Neuronal stem cell (in vitro differentiated cells): ENCODE measurements around the gene ZCCHC24.
A peak's percentile ranks its signal among the peaks of the same experiment; 100 is the strongest.

Experiments
- DNase-seq: peaks from one replicate; pipeline ENCODE4 v3.0.0-alpha.2; 2013; ENCODE audit warnings: low spot score
- H2AFZ ChIP-seq: one replicate; pipeline ENCODE4 v1.6.1; 2013; ENCODE audit warnings: mild to moderate bottlenecking, low read length, inconsistent platforms
- H2AK5ac ChIP-seq: 2 replicates; pipeline ENCODE4 v1.6.1; 2013; ENCODE audit warnings: low read depth, mild to moderate bottlenecking, inconsistent platforms, low read length, moderate library complexity, mixed read lengths
- H2BK120ac ChIP-seq: 2 replicates; pipeline ENCODE4 v1.6.1; 2013; ENCODE audit warnings: low read depth, mild to moderate bottlenecking, inconsistent platforms, low read length, moderate library complexity, mixed read lengths
- H2BK12ac ChIP-seq: one replicate; pipeline ENCODE4 v1.6.1; 2013; ENCODE audit warnings: low read length, inconsistent platforms
- H2BK15ac ChIP-seq: 2 replicates; pipeline ENCODE4 v1.6.1; 2013; ENCODE audit warnings: mild to moderate bottlenecking, low read length, inconsistent platforms, mixed read lengths
- H2BK5ac ChIP-seq: one replicate; pipeline ENCODE4 v1.6.1; 2013; ENCODE audit warnings: inconsistent platforms, mild to moderate bottlenecking, low read length, moderate library complexity
- H3K14ac ChIP-seq: one replicate; pipeline ENCODE4 v1.6.1; 2013; ENCODE audit warnings: low read length, inconsistent platforms
- H3K18ac ChIP-seq: 2 replicates; pipeline ENCODE4 v1.6.1; 2013; ENCODE audit warnings: low read length, inconsistent platforms
- H3K23ac ChIP-seq: 2 replicates; pipeline ENCODE4 v1.6.1; 2013; ENCODE audit warnings: low read depth, mild to moderate bottlenecking, mixed read lengths, low read length, inconsistent platforms; ENCODE audit not compliant: poor library complexity
- H3K27ac ChIP-seq: replicated peaks from 3 replicates; pipeline ENCODE4 v1.5.1; 2013; ENCODE audit warnings: low read length, inconsistent platforms
- H3K27me3 ChIP-seq, 3 experiments: 2 replicates each; pipeline ENCODE4 v1.6.1; 2013; ENCODE audit warnings: low read length in 3 of 3, mild to moderate bottlenecking in 2 of 3, inconsistent platforms in 1 of 3, low read depth in 1 of 3, mixed read lengths in 1 of 3, moderate library complexity in 1 of 3; ENCODE audit not compliant: control insufficient read depth in 3 of 3, insufficient read depth in 3 of 3
- H3K36me3 ChIP-seq, 2 donors: replicated peaks in 1 of 2; 2 replicates each; pipeline ENCODE4 v1.6.1; 2013; ENCODE audit warnings: low read length in 2 of 2; ENCODE audit not compliant: control insufficient read depth in 2 of 2, insufficient read depth in 2 of 2
- H3K4ac ChIP-seq: 2 replicates; pipeline ENCODE4 v1.6.1; 2013; ENCODE audit warnings: inconsistent platforms, mild to moderate bottlenecking, low read length, moderate library complexity
- H3K4me1 ChIP-seq, 2 donors: 1 replicate in 1 of 2; 2 replicates in 1 of 2; pipeline ENCODE4 v1.6.1; 2013; ENCODE audit warnings: low read length in 2 of 2, low read depth in 1 of 2; ENCODE audit not compliant: control insufficient read depth in 2 of 2, insufficient read depth in 1 of 2
- H3K4me2 ChIP-seq: one replicate; pipeline ENCODE4 v1.6.1; 2013; ENCODE audit warnings: mild to moderate bottlenecking, low read length, inconsistent platforms; ENCODE audit not compliant: insufficient read depth, poor library complexity, severe bottlenecking
- H3K4me3 ChIP-seq, 2 donors: 2 replicates each; pipeline ENCODE4 v1.5.1; 2013; ENCODE audit warnings: low read length in 2 of 2, mild to moderate bottlenecking in 2 of 2, inconsistent platforms in 1 of 2, moderate library complexity in 1 of 2
- H3K79me1 ChIP-seq: one replicate; pipeline ENCODE4 v1.6.1; 2013; ENCODE audit warnings: low read depth, mild to moderate bottlenecking, inconsistent platforms, low read length, moderate library complexity
- H3K9ac ChIP-seq: one replicate; pipeline ENCODE4 v1.6.1; 2013; ENCODE audit warnings: mild to moderate bottlenecking, low read depth, low read length, inconsistent platforms; ENCODE audit not compliant: poor library complexity
- H3K9me3 ChIP-seq, 2 donors: replicated peaks in 1 of 2; 2 replicates each; pipeline versions ENCODE3 to v1.6.1; 2013; ENCODE audit warnings: low read length in 2 of 2, mild to moderate bottlenecking in 2 of 2, inconsistent platforms in 1 of 2, low read depth in 1 of 2, mixed read lengths in 1 of 2, moderate library complexity in 1 of 2; ENCODE audit not compliant: control insufficient read depth in 2 of 2, insufficient read depth in 1 of 2
- H4K8ac ChIP-seq: one replicate; pipeline ENCODE4 v1.6.1; 2013; ENCODE audit warnings: low read depth, mild to moderate bottlenecking, inconsistent platforms, low read length, moderate library complexity
- H4K91ac ChIP-seq: one replicate; pipeline ENCODE4 v1.6.1; 2013; ENCODE audit warnings: low read length, low read depth, mild to moderate bottlenecking, inconsistent platforms; ENCODE audit not compliant: poor library complexity
- WGBS, 2 donors: extraction: QIAGEN DNeasy Blood & Tissue Kit; methylation state at CpG; one replicate each; pipeline ENCODE4 v1.1.7; 2013; ENCODE audit warnings: missing lambda C conversion rate in 2 of 2, mixed read lengths in 1 of 2; ENCODE audit not compliant: insufficient read length in 2 of 2, insufficient replicate concordance in 1 of 2; ENCODE audit errors: extremely low coverage in 2 of 2; 5-methylcytosine and 5-hydroxymethylcytosine counted together

The ZCCHC24 gene

GRCh38 chr10:79436066-79436849, 9.2 kb downstream of the ZCCHC24 start:
- H3K14ac ChIP-seq, result peak overlapping the region; percentile 57
- H3K79me1 ChIP-seq, result no peaks in the 10 kb centered on the region
- no peak overlapping the region for H2BK120ac ChIP-seq
- no peaks in the 10 kb centered on the region for H3K9me3 ChIP-seq
- WGBS, 2 donors, result no CpG with 5 or more reads among the region's 17 CpGs
- DNase-seq, result no peak
- peaks cover 0 to 14% of the 10 kb centered on the region in 2 donors for H3K4me1 ChIP-seq
- no peak overlapping the region for H2BK12ac ChIP-seq
- H4K8ac ChIP-seq, result no peak overlapping the region
- H3K27ac ChIP-seq, result no peak overlapping the region
- no peaks in the 10 kb centered on the region for H3K36me3 ChIP-seq
- H3K4me2 ChIP-seq, result no peak overlapping the region
- H3K27me3 ChIP-seq, result no peaks in the 10 kb centered on the region
- no peak overlapping the region for H2AFZ ChIP-seq
- H4K91ac ChIP-seq, result no peak overlapping the region
- peak overlapping the region; percentile 73 for H3K18ac ChIP-seq
- H2BK15ac ChIP-seq, result peak overlapping the region; percentile 42
- no peak overlapping the region for H3K4ac ChIP-seq
- no peak overlapping the region for H2BK5ac ChIP-seq
- H3K23ac ChIP-seq, result no peak overlapping the region
- no peak overlapping the region for H3K4me3 ChIP-seq
- H2AK5ac ChIP-seq, result peak overlapping the region; percentile 35
- peak overlapping the region; percentile 50 for H3K9ac ChIP-seq

- no peaks in the 10 kb centered on the region for H3K79me1 ChIP-seq
- H2AFZ ChIP-seq, result no peak overlapping the region
- DNase-seq, result no peak
- H3K18ac ChIP-seq, result peak overlapping the region; percentile 87
- H3K9me3 ChIP-seq, result no peaks in the 10 kb centered on the region
- H3K27ac ChIP-seq, result peak overlapping the region; percentile 7
- no peak overlapping the region for H3K4me2 ChIP-seq
- H3K14ac ChIP-seq, result peak overlapping the region; percentile 57
- no peaks in the 10 kb centered on the region for H3K36me3 ChIP-seq
- H2BK5ac ChIP-seq, result peak overlapping the region; percentile 31
- H3K23ac ChIP-seq, result peak overlapping the region; percentile 25
- H3K4me1 ChIP-seq, result peaks cover 0 to 14% of the 10 kb centered on the region in 2 donors
- peak overlapping the region; percentile 79 for H2AK5ac ChIP-seq
- H2BK12ac ChIP-seq, result peak overlapping the region; percentile 75
- no peak overlapping the region for H4K8ac ChIP-seq
- no peak overlapping the region for H2BK15ac ChIP-seq
- H3K9ac ChIP-seq, result peak overlapping the region; percentile 50
- no peaks in the 10 kb centered on the region for H3K27me3 ChIP-seq
- no peak overlapping the region for H2BK120ac ChIP-seq
- WGBS, 2 donors, result no CpG with 5 or more reads among the region's 15 CpGs
- H3K4ac ChIP-seq, result peak overlapping the region; percentile 40
- no peak overlapping the region for H4K91ac ChIP-seq
- no peak overlapping the region for H3K4me3 ChIP-seq
Observed at GRCh38 chr10:79435271-79436065, 10.0 kb downstream of the ZCCHC24 start.

- Histone ChIP-seq H3K27me3 (no peaks in the 10 kb centered on the region), H2BK12ac (no peak overlapping the region), H3K4ac (no peak overlapping the region), H3K79me1 (no peaks in the 10 kb centered on the region), H3K4me2 (no peak overlapping the region), H3K4me1 (peaks cover 0 to 14% of the 10 kb centered on the region in 2 donors), H3K23ac (no peak overlapping the region), H3K18ac (no peak overlapping the region), H3K4me3 (no peak overlapping the region), H2BK120ac (no peak overlapping the region), H2BK15ac (no peak overlapping the region), H3K36me3 (no peaks in the 10 kb centered on the region), H3K9ac (no peak overlapping the region), H3K27ac (no peak overlapping the region), H4K8ac (no peak overlapping the region), H3K9me3 (no peaks in the 10 kb centered on the region), H2AFZ (no peak overlapping the region), H4K91ac (no peak overlapping the region), H2AK5ac (no peak overlapping the region), H3K14ac (no peak overlapping the region), H2BK5ac (no peak overlapping the region)
- WGBS, 2 donors, result no CpG with 5 or more reads among the region's 7 CpGs
- DNase-seq, result no peak
Observed at GRCh38 chr10:79434821-79435251, 10.6 kb downstream of the ZCCHC24 start.

GRCh38 chr10:79434223-79434687, 11.2 kb downstream of the ZCCHC24 start:
- H3K27ac ChIP-seq, result no peak overlapping the region
- no peak overlapping the region for H3K9ac ChIP-seq
- no peak overlapping the region for H4K8ac ChIP-seq
- H3K4me2 ChIP-seq, result no peak overlapping the region
- no peaks in the 10 kb centered on the region for H3K79me1 ChIP-seq
- H2AK5ac ChIP-seq, result no peak overlapping the region
- no peak overlapping the region for H4K91ac ChIP-seq
- H2AFZ ChIP-seq, result no peak overlapping the region
- no peak overlapping the region for H3K4ac ChIP-seq
- no peak for DNase-seq
- no peak overlapping the region for H2BK15ac ChIP-seq
- H3K27me3 ChIP-seq, result no peaks in the 10 kb centered on the region
- no peak overlapping the region for H3K14ac ChIP-seq
- WGBS, 2 donors, result no CpG with 5 or more reads among the region's 5 CpGs
- no peak overlapping the region for H2BK120ac ChIP-seq
- H2BK5ac ChIP-seq, result no peak overlapping the region
- H3K36me3 ChIP-seq, result no peaks in the 10 kb centered on the region
- H3K4me1 ChIP-seq, result peaks cover 0 to 14% of the 10 kb centered on the region in 2 donors
- H3K9me3 ChIP-seq, result no peaks in the 10 kb centered on the region
- H3K23ac ChIP-seq, result no peak overlapping the region
- peak overlapping the region; percentile 48 for H3K18ac ChIP-seq
- no peak overlapping the region for H3K4me3 ChIP-seq
- no peak overlapping the region for H2BK12ac ChIP-seq
